Cardiac fibroblast (primary cell): ENCODE data around the gene SHISA5.

Experiments used
- DNase-seq, 2 donors: peaks; one replicate each; pipeline versions ENCODE4 v3.0.0 to v3.0.0-alpha.2; 2010; ENCODE audit warnings: low read depth in 2 of 2
- H3K4me3 ChIP-seq, 2 donors: replicated peaks in 1 of 2; 1 replicate in 1 of 2; 2 replicates in 1 of 2; pipeline ENCODE4 v1.5.1; 2011; ENCODE audit warnings: low read depth in 2 of 2, low read length in 2 of 2, mild to moderate bottlenecking in 2 of 2, moderate library complexity in 1 of 2
- TF ChIP-seq, protein P1 (sequence below): IDR thresholded peaks from one replicate; pipeline ENCODE4 v1.5.1; 2011; ENCODE audit warnings: low read depth, mild to moderate bottlenecking, low read length, inconsistent platforms

The SHISA5 gene

DNA sequence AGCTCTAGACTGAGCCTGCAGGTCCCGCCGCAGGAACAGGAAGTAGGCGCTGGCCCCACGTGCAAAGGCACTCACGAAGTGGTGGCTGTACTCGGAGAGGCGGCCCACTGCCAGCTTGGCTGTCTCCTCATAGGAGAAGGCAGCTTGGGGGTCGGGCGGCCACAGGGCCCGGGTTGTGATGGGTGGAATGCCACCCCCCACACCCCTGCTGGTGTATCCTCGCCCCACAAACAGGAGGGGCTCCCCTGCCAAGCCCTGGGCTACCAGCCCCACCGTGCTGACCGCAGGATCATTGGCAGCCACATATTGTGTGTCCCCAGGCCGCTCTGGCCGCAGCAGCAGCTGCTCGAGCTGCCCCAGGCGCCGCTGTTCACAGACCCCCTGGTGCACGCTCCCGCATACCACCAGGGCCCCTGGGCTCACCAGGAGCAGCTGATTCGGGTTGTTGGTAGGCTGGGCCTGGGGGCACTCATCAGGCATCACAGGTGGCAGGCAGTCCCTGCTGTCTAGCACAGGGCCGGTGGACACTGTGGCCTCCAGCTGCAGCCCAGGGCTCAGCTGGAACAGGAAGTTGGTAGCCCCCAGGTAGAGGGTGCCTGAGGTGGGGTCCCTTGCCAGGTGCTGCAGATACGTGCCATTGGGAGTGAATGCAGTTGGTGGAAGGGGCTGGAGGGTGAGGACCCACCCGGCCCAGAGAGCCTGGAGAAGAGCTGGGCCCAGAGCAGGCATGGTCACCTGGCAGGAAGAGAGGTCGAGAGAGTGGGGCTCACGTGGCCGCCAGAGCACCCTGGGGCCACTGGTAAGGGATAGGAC lies 79.9 kb downstream of the SHISA5 start:
- TF ChIP-seq, protein P1, sequence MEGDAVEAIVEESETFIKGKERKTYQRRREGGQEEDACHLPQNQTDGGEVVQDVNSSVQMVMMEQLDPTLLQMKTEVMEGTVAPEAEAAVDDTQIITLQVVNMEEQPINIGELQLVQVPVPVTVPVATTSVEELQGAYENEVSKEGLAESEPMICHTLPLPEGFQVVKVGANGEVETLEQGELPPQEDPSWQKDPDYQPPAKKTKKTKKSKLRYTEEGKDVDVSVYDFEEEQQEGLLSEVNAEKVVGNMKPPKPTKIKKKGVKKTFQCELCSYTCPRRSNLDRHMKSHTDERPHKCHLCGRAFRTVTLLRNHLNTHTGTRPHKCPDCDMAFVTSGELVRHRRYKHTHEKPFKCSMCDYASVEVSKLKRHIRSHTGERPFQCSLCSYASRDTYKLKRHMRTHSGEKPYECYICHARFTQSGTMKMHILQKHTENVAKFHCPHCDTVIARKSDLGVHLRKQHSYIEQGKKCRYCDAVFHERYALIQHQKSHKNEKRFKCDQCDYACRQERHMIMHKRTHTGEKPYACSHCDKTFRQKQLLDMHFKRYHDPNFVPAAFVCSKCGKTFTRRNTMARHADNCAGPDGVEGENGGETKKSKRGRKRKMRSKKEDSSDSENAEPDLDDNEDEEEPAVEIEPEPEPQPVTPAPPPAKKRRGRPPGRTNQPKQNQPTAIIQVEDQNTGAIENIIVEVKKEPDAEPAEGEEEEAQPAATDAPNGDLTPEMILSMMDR, result no peak
- H3K4me3 ChIP-seq, result no peak overlapping the region

DNA sequence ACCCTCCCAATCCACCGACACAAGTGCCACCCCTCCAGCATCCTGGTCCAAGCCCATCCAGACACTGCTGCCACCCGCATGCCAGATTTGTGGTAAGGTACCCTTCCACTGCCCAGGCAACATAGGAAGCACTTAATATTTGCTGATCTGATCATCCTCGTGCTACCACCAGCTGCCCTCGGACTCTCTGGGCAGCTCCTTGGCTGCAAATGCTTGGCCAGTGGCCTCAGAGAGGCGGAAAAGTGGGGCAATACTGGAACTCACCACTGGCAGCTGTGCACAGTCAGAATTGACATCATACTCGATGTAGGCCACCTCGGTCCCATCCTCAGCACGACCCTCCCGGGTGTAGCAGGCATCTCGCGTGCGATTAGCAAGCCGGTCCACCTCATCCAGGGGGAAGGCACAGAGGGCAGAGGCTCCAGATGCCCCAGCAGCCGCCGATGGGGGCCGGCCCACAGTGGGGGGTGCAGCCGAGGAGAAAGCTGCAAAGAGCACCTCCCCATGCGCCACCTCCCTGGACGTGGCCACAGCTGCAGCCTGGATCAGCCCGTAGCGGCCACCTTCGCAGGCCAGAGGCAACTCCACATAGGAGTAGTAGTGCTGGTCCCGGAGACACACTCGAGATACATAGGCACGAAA lies 80.6 kb downstream of the SHISA5 start:
- TF ChIP-seq, protein P1, result no peak
- DNase-seq, result no peak
- no peak overlapping the region for H3K4me3 ChIP-seq

More for the DNA sequence above, 79.9 kb downstream of the SHISA5 start:
- no peak for DNase-seq

DNA sequence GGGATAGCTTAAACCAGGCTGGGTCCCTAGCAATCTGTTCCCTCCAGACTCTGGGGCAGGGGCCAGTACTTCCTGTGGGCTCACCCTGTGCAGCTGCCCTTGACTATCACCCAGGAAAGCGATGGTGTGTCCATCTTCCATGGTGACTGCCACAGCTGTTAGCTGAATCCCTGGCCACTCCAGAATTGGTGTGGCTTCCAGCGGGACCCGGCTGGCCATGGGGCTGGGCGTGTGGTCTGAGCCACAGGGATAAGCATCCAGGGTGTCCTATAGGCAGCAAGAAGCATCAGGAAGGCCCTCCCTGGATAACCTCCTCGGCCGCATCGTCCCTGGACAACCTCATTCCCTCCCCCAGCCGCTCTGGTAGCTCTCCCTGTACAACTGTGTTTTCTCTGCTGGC lies 81.3 kb downstream of the SHISA5 start:
- DNase-seq, result no peak
- TF ChIP-seq, protein P1, result no peak
- no peak overlapping the region for H3K4me3 ChIP-seq

DNA sequence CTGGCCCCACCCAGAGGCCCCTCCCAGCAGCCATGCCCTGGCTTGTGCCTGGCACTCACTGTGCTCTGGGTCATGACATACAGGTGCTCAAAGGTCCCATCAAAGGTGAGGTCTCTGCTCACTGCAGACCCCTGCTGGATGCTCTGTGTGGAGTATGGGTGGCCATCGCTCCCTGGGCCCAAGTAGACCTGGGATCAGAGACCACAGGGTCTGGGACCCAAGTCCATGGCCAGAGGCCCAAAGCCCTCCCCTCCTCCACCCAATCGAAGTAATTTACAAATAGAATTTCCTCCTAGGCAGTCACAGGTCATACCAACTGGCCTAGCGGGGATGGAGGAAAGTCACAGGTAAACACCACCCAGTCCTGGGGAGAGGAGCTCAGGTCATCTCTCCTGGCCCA lies 81.7 kb downstream of the SHISA5 start:
- no peak for DNase-seq
- TF ChIP-seq, protein P1, result no peak
- H3K4me3 ChIP-seq, result no peak overlapping the region

DNA sequence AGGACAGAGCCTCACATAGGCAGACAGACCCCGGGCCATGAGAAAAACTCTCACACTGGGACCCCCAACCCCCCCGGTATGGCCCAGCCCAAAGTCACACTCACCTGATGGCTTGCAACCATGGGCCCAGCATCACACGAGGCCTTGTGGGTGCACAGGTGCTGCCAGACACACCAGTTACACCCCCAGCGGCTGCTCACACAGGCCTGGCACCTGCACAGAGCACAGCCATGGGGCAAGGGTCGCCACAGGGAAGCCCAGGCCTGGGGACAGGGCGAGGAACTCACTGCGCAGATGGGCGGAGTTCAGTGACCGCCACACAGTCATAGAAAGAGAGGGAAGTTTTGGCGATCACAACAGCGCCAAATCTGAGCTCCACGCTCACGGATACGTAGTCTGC lies 83.4 kb downstream of the SHISA5 start:
- TF ChIP-seq, protein P1, result no peak
- no peak overlapping the region for H3K4me3 ChIP-seq
- no peak for DNase-seq

DNA sequence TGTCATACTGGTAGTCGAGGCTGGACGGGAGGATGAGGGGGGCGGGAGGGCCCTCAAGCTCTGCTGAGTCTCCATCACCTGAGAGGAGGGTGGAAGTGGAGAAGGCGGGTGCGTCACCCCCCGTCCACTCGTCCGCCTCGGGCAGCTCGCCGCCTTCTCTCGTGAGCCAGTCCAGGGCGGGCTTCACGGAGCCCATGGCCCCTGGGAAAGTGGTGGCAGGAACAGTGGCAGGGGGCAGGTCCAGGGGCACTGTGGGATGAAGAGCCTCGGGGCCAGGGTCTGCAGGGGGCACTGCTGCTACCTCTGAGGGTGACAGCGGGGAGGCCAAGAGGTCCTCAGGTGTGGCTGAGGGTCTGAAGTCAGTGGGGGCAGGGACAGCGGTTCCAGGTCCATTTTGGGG lies 84.4 kb downstream of the SHISA5 start:
- DNase-seq, result no peak
- TF ChIP-seq, protein P1, result no peak
- no peak overlapping the region for H3K4me3 ChIP-seq
